Psoas muscle (tissue), 8 donors: Measurements from ENCODE around the gene YIF1A. TPM values are rescaled to one million over a fixed set of nuclear protein-coding genes. Genes with fewer than 3 reads are reported as not detected.

Experiments used
- ATAC-seq, 4 donors: fragments of 200-7000 bp; cut with Tn5 transposase; one replicate each; pipeline ENCODE4 v1.9.1; 2020; ENCODE audit warnings: moderate library complexity in 3 of 4, mild to moderate bottlenecking in 2 of 4
- DNase-seq, 2 donors: peaks; one replicate each; pipeline ENCODE4 v3.0.0-alpha.2; 2020
- H3K27ac ChIP-seq: fragments of 200-600 bp; one replicate; pipeline ENCODE4 v1.8.0; 2022
- H3K27me3 ChIP-seq, 3 donors: fragments of 200-600 bp in 1 of 3; one replicate each; pipeline versions ENCODE4 v1.6.1 to v1.8.0; 2013 to 2022; ENCODE audit warnings: low read length in 2 of 3, mild to moderate bottlenecking in 2 of 3, moderate library complexity in 1 of 3; ENCODE audit not compliant: insufficient read depth in 3 of 3
- H3K36me3 ChIP-seq, 2 donors: fragments of 200-600 bp in 1 of 2; one replicate each; pipeline versions ENCODE4 v1.6.1 to v1.8.0; 2013 to 2022; ENCODE audit warnings: low read depth in 1 of 2, mild to moderate bottlenecking in 1 of 2, moderate library complexity in 1 of 2; ENCODE audit not compliant: insufficient read depth in 1 of 2
- H3K4me1 ChIP-seq: fragments of 200-600 bp; one replicate; pipeline ENCODE4 v1.8.0; 2022
- H3K4me3 ChIP-seq: fragments of 200-600 bp; one replicate; pipeline ENCODE4 v1.8.0; 2022; ENCODE audit warnings: mild to moderate bottlenecking
- H3K9me3 ChIP-seq: fragments of 200-600 bp; one replicate; pipeline ENCODE4 v1.8.0; 2022
- WGBS, 3 donors: extraction: QIAGEN DNeasy Blood & Tissue Kit; methylation state at CpG; one replicate each; pipeline versions ENCODE4 v1.1.6 to v1.1.7; 2013; 5-methylcytosine and 5-hydroxymethylcytosine counted together
- intact Hi-C, 2 donors: fragments of 100-400 bp; cut with DNase I; formaldehyde crosslinking; loops; one replicate each; pipeline versions ENCODE4 v1.11.0 to v1.14.2; 2022
- polyA plus RNA-seq, 3 donors: library from polyadenylated mRNA; stranded (reverse); fragments of 200-250 nt; gene quantifications; one replicate each; pipeline ENCODE4 v1.2.3, GENCODE V29; 2013
- total RNA-seq, 4 donors: library from RNA; stranded (reverse); fragmentation: NEBNext Ultra II Directional in 2 of 4; extraction: Animal tissue kit (Norgen Biotek cat#: 25700) in 2 of 4; gene quantifications; one replicate each; pipeline versions ENCODE4 v1.2.1 to v1.2.4, GENCODE V29; 2021 to 2023
- TF ChIP-seq, protein P1 (sequence below): fragments of 200-600 bp; IDR thresholded peaks from one replicate; pipeline ENCODE4 v1.8.0; 2022; ENCODE audit warnings: antibody characterized with exemption
- donor health status: healthy with polysubstance abuse.
- donor health status: DM: no; HTN: no; CAD: no; lungs with moderate emphysema.
- donor health status: Bipolar disorder and iron deficiency.
- donor health status: healthy.
- donor health status: DM: yes; HTN: yes; CAD: no.
- donor health status: DM: no; HTN: no; CAD: no.
- donor health status: DM: no; HTN: no; CAD: no.
- donor health status: DM: yes; HTN: yes; CAD: no.

The YIF1A gene
- total and polyA plus RNA-seq, 7 donors = 70.1 to 161 (median 87.4) TPM

DNA sequence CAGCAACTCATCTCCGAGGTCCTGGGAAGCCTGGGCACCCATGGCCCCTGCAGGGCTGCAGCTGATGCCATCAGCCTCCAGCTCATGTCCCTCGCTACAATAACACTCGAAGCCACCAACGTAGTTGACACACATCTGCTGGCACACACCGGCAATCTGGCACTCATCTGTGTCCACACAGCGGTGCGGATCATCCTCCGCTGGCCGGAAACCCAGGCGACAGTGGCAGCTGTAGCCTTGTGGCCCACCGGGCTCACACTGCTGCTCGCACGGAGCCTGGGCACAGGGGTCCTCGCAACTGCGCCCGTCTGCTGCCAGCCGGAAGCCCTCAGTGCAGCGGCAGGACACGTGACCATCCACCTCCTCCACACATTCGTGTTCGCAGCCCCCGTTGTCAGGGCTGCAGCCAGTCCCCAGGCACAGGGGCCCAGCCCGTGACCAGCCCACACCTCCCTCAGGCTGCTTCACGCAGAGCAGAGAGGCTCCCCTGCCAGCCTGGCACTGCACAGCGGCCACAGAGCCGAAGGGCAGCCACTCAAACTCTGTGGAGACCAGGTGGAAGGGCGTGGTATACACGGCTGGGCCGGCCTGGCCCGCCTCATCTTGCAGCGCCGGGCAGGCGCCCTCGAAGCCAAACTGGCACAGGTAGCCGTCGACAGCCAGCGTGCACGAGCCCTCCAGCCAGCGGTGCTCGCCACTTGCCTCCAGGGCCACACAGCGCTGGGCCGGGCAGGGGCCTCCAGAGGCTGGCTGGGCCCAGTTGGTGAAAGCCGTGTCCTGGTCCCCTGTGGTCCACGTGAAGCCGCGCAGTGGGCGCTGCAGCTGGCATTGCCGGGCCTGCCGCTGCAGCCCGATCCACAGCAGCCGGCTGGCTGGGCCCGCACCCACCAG is 27.2 kb upstream of the YIF1A start:
- intact Hi-C loops = no loop called here
- DNase-seq = peak in 1 of 2 donors; percentile 51
- TF ChIP-seq, protein P1, sequence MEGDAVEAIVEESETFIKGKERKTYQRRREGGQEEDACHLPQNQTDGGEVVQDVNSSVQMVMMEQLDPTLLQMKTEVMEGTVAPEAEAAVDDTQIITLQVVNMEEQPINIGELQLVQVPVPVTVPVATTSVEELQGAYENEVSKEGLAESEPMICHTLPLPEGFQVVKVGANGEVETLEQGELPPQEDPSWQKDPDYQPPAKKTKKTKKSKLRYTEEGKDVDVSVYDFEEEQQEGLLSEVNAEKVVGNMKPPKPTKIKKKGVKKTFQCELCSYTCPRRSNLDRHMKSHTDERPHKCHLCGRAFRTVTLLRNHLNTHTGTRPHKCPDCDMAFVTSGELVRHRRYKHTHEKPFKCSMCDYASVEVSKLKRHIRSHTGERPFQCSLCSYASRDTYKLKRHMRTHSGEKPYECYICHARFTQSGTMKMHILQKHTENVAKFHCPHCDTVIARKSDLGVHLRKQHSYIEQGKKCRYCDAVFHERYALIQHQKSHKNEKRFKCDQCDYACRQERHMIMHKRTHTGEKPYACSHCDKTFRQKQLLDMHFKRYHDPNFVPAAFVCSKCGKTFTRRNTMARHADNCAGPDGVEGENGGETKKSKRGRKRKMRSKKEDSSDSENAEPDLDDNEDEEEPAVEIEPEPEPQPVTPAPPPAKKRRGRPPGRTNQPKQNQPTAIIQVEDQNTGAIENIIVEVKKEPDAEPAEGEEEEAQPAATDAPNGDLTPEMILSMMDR = no peak
- no peaks in the 10 kb centered on the region for H3K4me1 ChIP-seq
- ATAC-seq = no peak
- peak overlapping the region; percentile 69 for H3K4me3 ChIP-seq
- H3K9me3 ChIP-seq = no peaks in the 10 kb centered on the region
- peaks cover 0 to 26% (median 6%) of the 10 kb centered on the region in 3 donors for H3K27me3 ChIP-seq
- H3K36me3 ChIP-seq = no peaks in the 10 kb centered on the region
- H3K27ac ChIP-seq = peak overlapping the region; percentile 36
- WGBS, 3 donors = 36 to 42% (median 39%) methylated on average over 49 to 52 of the region's 52 CpGs

DNA sequence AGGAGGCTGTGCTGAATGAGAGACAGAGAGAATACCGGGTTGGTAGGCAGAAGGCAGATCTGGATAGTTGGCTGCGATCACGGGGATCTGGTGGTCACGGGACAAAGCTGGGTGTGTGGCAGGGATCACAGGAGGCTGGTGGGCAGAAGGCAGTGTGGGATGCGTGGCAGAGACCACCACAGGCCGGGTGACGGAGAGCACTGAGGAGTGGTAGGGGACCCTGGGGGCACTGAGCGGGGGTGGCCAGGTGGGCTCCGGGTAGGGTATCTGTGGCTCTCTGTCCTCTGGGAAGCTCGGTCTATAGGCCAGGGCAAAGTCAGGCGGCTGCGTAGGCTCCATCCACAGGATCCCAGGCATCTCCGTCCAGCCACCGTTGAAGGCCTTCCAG is 26.5 kb upstream of the YIF1A start:
- no peaks in the 10 kb centered on the region for H3K36me3 ChIP-seq
- peak overlapping the region; percentile 36 for H3K27ac ChIP-seq
- peak overlapping the region; percentile 69 for H3K4me3 ChIP-seq
- no peaks in the 10 kb centered on the region for H3K4me1 ChIP-seq
- H3K27me3 ChIP-seq = peaks cover 0 to 26% (median 6%) of the 10 kb centered on the region in 3 donors
- DNase-seq (no peak), ATAC-seq (no peak)
- H3K9me3 ChIP-seq = no peaks in the 10 kb centered on the region
- 72 to 87% (median 75%) methylated on average over 11 to 14 of the region's 14 CpGs for WGBS, 3 donors
- intact Hi-C loops = no loop called here
- TF ChIP-seq, protein P1 = no peak

DNA sequence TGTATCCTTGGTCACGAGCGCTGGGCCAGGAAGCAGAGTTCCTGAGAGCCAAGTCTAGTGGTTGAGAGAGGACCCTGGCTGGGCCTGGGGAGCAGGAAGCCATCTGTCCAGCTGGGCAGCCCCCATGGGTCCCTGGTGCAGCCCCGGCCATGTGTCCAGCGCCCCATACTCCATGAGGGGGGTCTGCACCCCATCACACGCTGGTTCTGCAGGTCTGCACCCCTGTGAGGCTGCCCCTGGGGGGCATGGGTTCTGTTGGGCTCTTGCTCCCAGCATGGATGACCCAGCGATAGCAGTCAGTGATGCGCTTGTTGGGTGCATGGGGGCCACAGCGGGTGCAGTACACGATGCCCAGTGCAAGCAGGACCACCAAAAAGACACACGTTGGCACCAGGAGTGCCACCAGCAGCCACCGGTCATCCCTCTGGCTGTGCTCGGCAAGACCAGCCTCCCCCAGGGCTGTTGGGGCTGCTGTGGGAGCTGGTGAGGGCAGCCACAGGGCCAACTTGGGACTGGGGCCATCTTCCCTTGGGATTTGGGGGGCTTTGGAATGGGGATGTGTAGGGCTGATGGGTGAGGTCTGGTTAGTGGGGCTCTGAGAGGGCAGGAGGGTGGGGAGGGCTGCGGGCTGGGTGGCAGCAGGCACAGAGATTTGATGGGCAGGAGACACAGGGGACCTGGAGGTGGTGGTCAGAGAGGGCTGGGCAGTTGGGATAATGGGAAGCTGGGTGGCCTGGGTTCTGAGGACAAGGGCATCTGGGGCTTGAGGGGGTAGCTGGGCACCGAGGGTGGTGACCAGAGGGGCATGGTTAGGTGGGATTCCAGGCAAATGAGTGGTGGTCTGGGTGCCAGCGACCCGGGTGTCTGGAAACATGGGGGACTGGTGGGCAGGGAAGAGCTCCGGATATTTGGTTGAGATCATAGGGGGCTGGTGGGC is 25.9 kb upstream of the YIF1A start:
- 76 to 83% (median 80%) methylated on average over 15 to 17 of the region's 17 CpGs for WGBS, 3 donors
- H3K27ac ChIP-seq = peak overlapping the region; percentile 75

DNA sequence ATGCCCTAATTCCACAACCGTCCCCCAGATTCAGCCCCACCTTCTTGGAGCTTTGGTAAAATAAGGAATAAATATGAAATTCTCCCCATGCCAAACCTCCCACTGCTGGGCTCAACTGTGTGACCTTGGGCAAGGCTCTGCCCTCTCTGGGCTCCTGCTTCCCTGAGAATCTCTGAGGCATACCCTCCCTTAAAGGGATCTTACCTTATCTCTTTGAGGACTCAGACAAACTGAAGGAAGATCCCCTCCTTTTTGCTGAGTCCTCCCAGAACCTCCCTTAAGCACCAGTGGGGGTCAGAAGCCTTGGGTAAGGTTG is 25.2 kb upstream of the YIF1A start:
- ATAC-seq (no peak), DNase-seq (no peak)
- Histone ChIP-seq H3K27me3 (peaks cover 0 to 26% (median 6%) of the 10 kb centered on the region in 3 donors), H3K4me1 (no peaks in the 10 kb centered on the region), H3K27ac (peak overlapping the region; percentile 75), H3K4me3 (peak overlapping the region; percentile 69), H3K9me3 (no peaks in the 10 kb centered on the region), H3K36me3 (no peaks in the 10 kb centered on the region)
- 63 to 88% (median 82%) methylated on average over 1 of the region's 1 CpG for WGBS, 3 donors
- intact Hi-C loops = loop anchor here in 1 of 2 donors (5.0 kb wide), 1 partner anchor 73 kb away; no protein-coding TSS in a partner anchor
- TF ChIP-seq, protein P1 = no peak

More for the DNA sequence above, 25.9 kb upstream of the YIF1A start:
- Histone ChIP-seq H3K27me3 (peaks cover 0 to 26% (median 6%) of the 10 kb centered on the region in 3 donors), H3K9me3 (no peaks in the 10 kb centered on the region), H3K4me3 (peak overlapping the region; percentile 69), H3K36me3 (no peaks in the 10 kb centered on the region), H3K4me1 (no peaks in the 10 kb centered on the region)
- intact Hi-C loops = loop anchor here in 1 of 2 donors (5.0 kb wide), 1 partner anchor 72 kb away; no protein-coding TSS in a partner anchor
- ATAC-seq (no peak), DNase-seq (peak in 1 of 2 donors; percentile 57)
- TF ChIP-seq, protein P1 = no peak
